Limb (tissue), 2 donors: ENCODE results near the gene IFNA17.
A peak's percentile ranks its signal among the peaks of the same experiment; 100 is the strongest.
"Not testable (repeated sequence)": the region's sequence is repeated elsewhere in the genome, so short reads cannot be mapped to it uniquely, and the experiment has no call there.

Experiments used
- DNase-seq, 2 donors: peaks; one replicate each; pipeline ENCODE4 v3.0.0-alpha.2; 2016; ENCODE audit errors: extremely low spot score in 2 of 2

The IFNA17 gene

DNA sequence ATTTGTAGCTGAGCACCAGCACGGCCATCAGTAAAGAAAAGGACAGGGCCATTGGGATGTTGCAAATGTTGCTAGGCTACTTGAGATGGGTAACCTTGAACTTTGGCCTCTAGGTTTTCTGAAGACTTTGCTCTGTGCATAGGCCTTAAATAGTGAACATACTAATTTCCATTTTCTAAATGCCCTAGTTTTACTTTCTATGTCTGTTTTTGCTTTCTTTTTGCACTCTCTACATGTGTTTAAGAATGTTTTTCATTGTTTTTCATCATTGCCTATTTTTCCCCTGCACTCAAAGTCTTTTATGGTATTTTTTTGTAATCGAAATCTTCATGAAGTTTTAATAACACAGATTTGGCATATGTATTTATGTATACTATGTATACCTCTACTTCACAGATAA, at the start of gene IFNA17:
Gene IFNA17 (minus strand): TSS at position 101 of the 400 bp plus-strand sequence. CDS start 49 bp downstream, at position 52.
- DNase-seq, result no peak

DNA sequence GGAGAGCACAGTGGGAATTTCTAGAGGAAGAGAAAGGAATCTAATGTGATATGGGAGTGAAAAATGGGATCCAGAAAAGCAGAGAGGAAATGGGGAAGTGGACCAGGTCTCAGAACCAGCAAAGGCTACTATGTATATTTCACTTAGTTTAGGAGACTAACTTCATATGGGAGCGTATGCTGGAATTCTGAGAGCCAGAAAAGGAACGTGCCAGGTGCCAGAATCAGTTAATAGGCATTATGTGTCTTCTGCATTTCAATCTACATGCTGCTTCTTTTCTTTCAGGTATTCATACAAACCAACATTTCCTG, 40.3 kb upstream of the IFNA17 start:
- no peak for DNase-seq

DNA sequence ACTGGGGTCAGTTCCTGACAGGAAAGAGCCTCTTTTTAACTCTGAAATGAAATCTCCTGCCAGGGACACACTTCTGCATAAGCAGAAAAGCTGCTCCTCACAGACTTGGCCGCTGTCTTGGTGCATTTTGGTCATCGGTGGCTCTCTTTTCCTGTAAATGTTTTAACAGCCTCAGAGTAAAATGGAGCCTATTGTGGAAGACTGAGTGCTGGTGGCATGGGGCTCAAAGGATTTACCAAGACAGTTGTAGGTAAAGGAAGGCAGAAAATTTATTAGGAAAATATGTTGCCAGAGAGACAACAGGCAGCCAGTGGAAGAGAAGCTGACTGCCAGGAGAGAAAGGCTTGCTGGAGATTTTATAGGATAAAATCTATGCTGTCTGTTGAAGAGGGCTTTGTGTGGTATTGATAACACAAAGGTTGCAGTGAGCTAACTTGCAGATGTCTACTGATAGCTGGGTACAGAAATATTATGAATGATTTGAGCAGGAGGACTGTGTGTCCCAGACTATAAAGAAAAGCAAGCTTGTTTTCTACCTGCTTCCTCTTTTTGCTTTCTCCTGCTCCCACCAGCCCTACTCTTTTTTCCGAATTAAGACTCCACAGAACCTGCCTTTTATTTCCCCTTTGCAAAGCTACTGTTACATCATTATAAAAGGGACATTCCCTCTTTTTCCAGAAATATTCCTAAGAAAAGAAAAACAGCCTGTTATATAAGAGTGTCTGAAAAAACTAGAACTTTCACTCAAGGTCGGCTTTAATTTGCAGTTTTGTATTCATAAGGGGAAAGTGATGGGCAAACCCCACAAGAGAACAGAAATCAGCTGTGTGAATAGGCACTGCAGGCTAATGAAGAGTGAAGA, 39.7 kb upstream of the IFNA17 start:
- peak in 1 of 2 donors; percentile 14 for DNase-seq

DNA sequence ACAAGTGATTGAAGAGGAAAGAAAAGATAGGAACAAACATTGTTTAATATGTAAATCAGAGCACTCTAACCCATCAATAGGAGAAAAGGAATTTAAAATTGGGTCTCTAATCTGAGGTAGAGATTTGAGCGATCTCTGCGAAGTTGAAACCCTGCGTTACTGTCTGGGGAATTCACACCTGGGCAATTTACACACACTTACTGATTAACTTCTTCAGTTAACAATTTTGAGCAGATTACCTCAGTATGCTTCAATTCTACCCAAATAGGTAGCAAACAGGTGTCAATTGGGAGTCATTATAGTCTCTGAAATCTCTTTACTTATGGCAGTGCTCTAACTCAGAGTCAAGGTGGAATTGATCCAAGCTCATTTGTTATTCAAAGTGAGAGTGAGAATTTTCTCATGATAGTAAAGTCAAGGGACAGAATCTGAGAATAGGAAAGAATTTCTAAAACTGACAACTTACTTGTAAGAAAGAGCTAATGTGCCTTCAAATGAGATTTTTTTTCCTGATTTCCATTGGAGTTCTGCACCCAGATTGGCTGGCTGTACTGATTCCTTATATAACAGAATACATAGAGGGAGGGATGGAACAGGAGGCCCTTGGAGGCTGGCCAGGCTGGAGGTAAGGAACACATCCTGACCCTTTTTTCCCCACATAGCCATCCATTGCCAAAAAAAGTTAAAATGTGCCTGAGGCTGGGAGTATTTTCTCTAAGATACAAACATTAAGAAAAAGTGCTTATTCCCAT, 38.9 kb upstream of the IFNA17 start:
- no peak for DNase-seq

DNA sequence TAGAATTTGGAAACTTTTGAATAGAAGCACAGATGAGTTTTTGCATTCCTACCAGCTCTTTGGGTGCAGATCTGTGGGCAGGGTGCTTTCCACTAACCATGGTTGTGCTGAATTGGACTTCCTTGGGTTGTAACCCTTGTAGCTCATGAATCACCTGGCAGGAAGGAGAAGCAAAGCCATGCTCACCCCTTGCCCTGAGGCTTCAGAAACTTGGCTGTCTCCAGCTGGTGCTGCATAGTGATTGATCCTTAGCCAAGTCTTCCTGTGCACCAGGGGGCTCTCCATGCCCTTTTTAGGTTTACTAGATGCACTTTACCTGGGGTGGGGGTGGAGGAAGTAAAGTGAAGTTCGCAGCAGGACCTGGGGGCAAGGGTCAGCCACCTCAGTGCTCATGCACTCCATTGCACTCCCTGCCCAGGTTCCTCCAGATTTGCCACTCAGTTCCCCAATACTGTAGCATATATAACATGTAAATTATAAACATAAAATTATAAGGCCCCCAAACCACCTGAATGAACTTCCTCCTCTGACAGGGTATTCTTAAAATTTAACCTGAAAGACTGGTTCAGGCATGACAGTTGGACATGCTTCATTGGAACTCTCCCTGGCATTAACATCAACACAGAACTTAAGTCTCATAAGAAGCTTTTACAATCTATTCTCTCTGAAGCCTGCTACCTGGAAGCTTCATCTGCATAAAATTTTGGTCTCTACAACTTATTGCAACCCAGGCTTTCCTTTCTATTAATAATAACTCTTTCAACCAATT, 37.6 kb upstream of the IFNA17 start:
- DNase-seq, result no peak

DNA sequence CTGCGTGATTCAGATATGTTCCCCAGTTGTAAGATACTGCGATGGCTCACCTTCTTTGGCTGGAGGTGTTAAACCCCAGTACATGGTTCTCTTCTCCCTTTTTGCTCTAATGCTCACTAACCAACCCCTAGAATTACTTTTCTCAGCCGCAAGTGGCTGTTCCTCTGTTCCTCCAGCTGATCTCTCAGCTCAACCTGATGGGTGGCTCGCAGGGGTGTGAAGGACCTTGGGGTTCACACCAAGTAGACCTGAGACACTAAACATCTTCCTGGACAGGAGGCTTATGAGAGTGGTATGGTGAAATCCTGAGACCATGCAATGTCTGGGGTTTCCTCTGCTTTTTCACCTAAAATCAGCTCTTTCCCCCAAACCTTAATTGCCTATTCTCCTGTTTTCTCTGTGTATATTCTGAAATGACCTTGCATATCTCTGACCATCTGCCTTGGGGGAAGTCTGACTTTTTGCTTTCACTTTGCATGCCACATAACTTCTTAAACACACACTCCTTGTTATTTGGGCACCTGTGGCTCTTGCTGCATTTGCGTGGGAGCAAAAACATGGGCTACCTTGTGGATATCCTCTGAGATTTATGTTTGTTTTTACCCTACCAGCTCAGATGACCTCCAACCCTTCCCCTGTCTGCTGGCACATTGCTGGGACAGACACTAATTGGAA, 27.7 kb upstream of the IFNA17 start:
- no peak for DNase-seq

DNA sequence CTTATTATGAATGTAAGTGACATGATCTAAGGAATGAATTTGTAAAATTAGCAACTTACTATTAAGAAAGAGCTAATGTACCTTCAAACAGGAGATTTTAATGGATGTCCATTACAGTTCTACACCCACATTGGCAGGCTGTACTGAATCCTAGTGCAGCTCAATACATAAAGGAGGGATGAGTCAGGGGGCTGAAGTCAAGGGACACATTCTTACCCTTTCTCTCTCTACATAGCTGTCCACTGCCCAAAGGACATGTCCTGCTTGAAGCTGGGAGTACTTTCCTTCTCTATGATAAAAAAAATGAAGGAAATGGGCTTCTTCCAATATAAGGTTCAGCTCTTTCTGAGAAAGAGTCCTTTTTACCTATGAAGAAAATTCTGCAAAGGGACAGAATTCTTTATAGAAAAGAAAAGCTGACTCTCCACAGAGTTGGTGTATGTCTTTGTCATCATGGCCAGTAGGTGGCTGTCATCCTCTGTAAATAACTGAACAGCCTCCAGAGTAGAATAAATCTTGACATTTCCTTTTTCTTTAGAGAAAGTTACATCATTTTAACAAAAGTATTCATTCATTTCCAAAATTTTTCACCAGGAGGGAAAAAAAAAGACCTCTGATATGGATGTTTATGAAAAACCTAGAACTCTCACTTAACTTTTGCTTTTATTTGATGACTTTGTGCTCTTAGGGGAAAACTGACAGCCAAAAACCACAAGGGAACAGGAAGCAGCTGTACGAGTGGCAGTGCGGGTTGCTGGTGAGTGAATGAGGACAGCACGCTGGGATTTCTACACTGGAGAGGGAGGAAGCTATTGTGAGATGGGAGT, 24.9 kb upstream of the IFNA17 start:
- DNase-seq, result no peak

DNA sequence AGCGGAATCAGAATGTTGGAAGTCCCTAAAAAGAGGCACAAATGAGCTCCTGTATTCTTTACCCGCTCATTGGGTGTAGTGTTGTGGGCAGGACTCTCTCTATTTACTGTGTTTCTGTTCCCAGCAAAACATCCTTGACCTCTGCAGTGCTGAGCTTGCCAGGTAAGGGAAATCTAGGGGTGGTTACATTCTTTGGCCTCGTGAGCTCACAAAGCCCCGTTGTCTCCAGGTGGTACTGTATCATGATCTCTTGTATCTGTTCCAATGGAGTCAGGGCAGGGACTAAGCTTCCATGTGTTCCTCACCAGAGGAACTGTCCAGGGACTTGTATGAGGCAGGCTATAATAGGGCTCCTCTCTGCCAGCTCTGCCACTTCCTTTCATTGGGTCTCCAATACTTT, 23.6 kb upstream of the IFNA17 start:
- no peak for DNase-seq

DNA sequence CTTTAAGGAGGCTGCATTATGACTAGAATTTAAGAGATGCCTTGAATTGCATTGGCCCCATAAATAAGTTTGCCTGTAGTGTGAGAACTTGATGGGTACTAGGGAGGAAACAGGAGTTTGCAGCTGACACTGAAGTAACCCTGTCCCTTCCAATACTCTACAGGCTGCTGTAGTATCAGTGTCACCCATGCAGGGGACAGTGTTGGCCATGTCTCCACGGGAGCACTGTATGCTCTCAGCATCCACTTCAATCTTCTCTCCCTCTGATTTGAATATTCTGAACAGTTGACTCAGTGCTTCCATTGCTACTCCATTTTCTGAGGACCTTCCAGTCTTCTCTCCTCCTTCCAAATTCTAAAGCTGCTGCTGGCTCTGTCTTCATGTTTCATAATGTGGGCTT, 23.2 kb upstream of the IFNA17 start:
- DNase-seq, result no peak

DNA sequence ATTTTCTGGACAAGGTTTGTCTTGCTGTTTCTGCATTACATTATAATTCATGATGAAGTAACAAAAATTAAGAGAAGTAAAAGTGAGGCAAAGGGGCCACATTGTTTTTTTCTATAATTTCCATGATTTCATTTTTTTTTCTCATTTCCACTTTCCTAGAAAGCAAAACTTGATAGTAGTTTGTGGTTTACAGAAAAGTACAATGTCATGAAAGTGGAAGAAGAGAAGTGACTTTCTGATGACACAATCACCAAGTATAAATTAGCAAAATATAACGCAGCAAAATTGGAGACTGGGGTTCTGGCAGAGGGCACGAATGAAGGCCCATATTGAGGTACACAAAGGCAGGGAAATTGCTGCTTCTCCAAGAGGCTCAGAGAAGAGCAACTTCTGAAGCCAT, 16.8 kb upstream of the IFNA17 start:
- DNase-seq, result no peak

DNA sequence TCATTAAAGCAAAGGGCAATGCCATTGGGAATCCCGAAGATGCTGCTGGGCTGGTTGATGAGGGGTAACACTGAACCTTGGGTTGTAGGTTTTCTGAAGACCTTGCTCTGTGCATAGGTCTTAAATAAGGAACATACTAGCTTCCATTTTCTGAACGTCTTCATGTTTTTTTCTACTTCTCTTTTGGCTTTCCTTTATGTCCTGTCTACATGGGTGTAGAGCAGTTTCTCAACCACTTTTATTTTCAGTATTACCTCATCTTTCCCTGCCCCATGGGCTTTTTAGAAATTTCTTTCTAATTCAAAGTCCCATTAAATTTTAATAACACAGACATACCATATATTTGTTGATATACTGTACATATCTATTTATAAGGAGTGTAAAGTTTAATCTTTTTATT, 11.9 kb upstream of the IFNA17 start, which contains the start of gene IFNA14:
Gene IFNA14 (minus strand): TSS at position 95 of the 400 bp plus-strand sequence. CDS start 70 bp downstream, at position 25.
- no peak for DNase-seq

DNA sequence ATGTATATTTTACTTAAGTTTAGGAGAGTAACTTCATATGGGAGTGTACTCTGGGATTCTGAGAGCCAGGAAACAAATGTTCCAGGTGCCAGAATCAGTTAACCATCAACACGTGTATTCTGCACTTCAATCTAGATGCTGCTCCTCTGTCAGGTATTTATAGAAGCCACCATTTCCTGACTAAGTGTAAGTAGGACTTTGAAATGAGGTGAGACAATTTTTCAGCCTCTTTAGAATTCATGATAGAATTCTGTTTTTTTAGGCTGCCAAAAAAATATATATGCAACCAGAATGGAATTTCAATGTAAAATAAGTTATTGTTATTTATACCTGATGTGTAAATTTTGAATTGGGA, 8.3 kb upstream of the IFNA17 start:
- DNase-seq, result not testable (repeated sequence)

DNA sequence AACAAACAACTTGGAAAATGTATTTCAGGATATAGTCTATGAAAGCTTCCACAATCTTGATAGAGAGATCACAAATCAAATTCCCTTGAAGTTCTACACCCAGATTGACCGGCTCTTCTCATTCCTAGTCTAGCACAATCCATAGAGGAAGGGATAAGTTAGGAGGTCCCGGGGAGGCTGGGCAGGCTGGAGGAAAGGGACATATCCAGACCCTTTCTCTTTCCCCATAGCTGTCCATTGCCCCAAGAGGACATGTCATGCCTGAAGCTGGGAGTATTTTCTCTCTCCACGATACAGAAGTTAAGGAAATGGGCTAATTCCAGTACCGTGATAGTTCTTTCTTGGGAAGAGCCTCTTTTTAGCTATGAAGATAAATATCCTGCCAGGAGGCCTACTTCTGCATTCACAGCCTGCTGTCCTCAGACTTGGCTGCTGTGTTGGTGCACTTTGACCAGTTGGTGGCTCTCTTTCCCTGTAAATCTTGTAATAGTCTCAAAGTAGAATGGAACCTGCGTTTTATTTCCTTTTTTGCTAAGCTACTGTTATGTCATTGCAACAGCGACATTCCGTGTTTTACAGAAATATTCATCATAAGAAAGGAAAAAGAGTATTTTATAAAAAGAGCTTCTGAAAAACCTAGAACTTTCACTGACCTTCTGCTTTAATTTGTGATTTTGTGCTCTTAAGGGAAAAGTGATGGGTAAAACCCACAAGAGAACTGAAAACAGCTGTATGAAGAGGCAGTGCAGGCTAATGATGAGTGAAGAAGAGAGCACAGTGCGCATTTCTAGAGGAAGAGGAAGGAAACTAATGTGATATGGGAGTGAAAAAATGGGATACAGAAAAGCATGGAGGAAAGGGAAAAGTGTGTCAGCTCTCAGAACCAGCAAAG, 7.7 kb upstream of the IFNA17 start:
- peak in 1 of 2 donors; percentile 34 for DNase-seq

DNA sequence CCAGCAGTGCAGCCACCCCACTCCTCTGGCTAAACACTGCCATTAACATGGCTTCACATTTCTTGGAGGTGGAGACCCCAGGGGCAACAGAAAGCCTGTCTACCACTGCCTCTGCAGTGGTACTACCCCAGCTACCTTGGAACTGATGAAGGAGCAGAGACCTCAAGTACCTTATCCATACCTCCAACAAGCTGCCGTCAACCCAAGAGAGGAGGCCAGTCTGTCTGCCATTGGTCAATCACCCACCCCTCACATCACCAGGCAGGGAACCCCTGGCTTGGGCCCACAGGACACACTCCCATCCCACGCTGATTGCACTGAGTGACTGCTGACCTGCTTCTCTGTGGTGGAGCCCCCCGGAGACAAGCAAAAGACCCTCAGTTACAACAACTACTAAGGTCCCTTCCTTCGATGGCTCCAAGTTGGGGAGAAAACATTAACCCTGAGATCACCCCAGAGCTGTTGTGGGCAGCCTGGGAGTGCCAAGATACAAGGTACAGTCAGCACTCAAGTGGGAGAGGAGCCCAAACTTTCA, 6.2 kb upstream of the IFNA17 start:
- no peak for DNase-seq

DNA sequence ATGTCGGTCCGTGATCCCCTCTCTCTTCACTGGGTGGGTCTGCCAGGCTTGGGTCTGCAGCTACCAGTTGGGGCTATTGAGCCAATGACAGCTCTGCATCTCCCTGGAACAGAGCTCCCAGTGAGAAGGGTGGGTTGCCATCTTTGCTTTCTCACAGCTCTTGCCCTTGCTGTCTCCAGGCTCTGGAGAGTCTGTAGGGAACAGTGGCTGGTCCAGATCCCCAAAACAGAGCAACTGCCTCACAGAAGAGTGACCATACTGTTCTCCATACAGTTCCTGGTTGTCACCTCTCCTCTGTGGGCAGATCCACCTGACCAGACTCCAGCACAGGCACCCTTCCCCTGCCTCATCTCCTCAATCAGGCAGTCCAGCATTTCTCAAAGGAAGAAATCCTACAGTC, 5.2 kb upstream of the IFNA17 start:
- DNase-seq, result no peak

DNA sequence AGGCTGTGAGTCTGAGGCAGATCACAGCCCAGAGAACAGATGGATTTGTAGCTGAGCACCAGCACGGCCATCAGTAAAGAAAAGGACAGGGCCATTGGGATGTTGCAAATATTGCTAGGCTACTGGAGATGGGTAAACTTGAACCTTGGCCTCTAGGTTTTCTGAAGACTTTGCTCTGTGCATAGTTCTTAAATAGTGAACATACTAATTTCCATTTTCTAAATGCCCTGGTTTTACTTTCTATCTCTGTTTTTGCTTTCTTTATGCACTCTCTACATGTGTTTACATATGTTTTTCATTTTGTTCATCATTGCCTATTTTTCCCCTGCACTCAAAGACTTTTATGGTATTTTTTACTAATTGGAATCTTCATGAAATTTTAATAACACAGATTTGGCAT, 10.8 kb downstream of the IFNA17 start, which contains the start of gene IFNA16:
Gene IFNA16 (minus strand): TSS at position 101 of the 400 bp plus-strand sequence. CDS start 6 bp downstream, at position 95.
- DNase-seq, result not testable (repeated sequence)

DNA sequence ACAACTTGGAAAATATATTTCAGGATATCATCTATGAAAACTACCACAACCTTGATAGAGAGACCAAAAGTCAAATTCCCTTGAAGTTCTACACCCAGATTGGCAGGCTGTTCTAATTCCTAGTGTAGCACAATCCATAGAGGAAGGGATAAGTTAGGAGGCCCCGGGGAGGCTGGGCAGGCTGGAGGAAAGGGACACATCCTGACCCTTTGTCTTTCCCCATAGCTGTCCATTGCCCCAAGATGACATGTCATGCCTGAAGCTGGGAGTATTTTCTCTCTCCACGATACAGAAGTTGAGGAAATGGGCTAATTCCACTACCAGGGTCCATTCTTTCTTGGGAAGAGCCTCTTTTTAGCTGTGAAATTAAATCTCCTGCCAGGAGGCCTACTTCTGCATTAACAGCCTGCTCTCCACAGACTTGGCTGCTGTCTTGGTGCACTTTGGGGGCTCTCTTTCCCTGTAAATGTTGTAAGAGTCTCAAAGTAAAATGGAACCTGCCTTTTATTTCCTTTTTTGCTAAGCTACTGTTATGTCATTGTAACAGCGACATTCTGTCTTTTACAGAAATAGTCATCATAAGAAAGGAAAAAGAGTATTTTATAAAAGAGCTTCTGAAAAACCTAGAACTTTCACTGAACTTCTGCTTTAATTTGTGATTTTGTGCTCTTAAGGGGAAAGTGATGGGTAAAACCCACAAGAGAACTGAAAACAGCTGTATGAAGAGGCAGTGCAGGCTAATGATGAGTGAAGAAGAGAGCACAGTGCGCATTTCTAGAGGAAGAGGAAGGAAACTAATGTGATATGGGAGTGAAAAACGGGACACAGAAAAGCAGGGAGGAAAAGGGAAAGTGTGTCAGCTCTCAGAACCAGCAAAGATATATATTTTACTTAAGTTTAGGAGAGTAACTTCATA, 14.4 kb downstream of the IFNA17 start:
- not testable (repeated sequence) for DNase-seq

DNA sequence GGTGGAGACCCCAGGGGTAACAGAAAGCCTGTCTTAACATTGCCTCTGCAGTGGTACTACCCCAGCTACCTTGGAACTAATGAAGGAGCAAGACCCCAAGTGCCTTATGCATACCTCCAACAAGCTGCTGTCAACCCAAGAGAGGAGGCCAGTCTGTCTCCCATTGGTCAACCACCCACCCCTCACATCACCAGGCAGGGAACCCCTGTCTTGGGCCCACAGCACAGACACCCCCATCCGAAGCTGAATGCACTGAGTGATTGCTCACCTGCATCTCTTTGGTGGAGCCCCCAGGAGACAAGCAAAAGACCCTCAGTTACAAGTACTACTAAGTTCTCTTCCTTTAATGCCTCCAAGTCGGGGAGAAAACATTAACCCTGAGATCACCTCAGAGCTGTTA, 15.9 kb downstream of the IFNA17 start:
- DNase-seq, result not testable (repeated sequence)
